SK-N-SH (cell line): Measurements from ENCODE around the gene OR7G1. TPM values are rescaled to one million over a fixed set of nuclear protein-coding genes. Genes with fewer than 3 reads are reported as not detected.

Experiments used
- CTCF ChIA-PET: fragments of 300-600, 350-600 bp; formaldehyde crosslinking; extraction: SDS; loops from one replicate; lab custom pipeline; 2021; lab: Yijun Ruan, JAX
- POLR2A ChIA-PET: fragments of 350-600 bp; sonication (Branson Sonifier 250); formaldehyde crosslinking; extraction: SDS; loops from one replicate; lab custom pipeline; 2020; ENCODE audit warnings: antibody characterized with exemption, inconsistent platforms; lab: Yijun Ruan, JAX
- DNase-seq: peaks from one replicate; pipeline ENCODE4 v3.0.0; 2012
- H2AFZ ChIP-seq: fragments of 200-600 bp; sonication (generic); 2 replicates; pipeline ENCODE4 v1.8.1; 2016; ENCODE audit warnings: antibody characterized with exemption, mild to moderate bottlenecking, low read depth
- H3F3A ChIP-seq: fragments of 200-600 bp; sonication (generic); replicated peaks from 2 replicates; pipeline ENCODE3; 2016; ENCODE audit warnings: antibody characterized with exemption, mild to moderate bottlenecking; ENCODE audit not compliant: insufficient read depth
- H3K27ac ChIP-seq, 2 experiments: fragments of 200-500 bp in 1 of 2; fragments of 200-600 bp in 1 of 2; sonication (Bioruptor generic) in 1 of 2; sonication (generic), shearing (Covaris generic) in 1 of 2; 2 replicates each; pipeline versions ENCODE4 v1.5.1 to v1.6.1; 2014 to 2016; ENCODE audit warnings: low read depth in 2 of 2, inconsistent platforms in 1 of 2, low read length in 1 of 2, mild to moderate bottlenecking in 1 of 2, mixed read lengths in 1 of 2
- H3K27me3 ChIP-seq: fragments of 200-600 bp; sonication (generic), shearing (Covaris generic); 2 replicates; pipeline ENCODE4 v1.6.1; 2016; ENCODE audit warnings: mixed run types; ENCODE audit not compliant: insufficient read depth
- H3K36me3 ChIP-seq, 2 experiments: fragments of 200-500 bp in 1 of 2; fragments of 200-600 bp in 1 of 2; sonication (Bioruptor generic) in 1 of 2; sonication (generic) in 1 of 2; replicated peaks in 1 of 2; 2 replicates each; pipeline versions ENCODE3 to v1.5.1; 2014 to 2016; ENCODE audit warnings: low read length in 1 of 2, mild to moderate bottlenecking in 1 of 2; ENCODE audit not compliant: insufficient read depth in 2 of 2, control insufficient read depth in 1 of 2
- H3K4me1 ChIP-seq, 2 experiments: fragments of 200-500 bp in 1 of 2; fragments of 200-600 bp in 1 of 2; sonication (Bioruptor generic) in 1 of 2; sonication (generic), shearing (Covaris generic) in 1 of 2; 2 replicates each; pipeline versions ENCODE4 v1.5.1 to v1.6.1; 2014 to 2016; ENCODE audit warnings: low read depth in 1 of 2, low read length in 1 of 2, mixed run types in 1 of 2; ENCODE audit not compliant: insufficient read depth in 2 of 2, control insufficient read depth in 1 of 2
- H3K4me2 ChIP-seq: fragments of 200-600 bp; sonication (generic), shearing (Covaris generic); 2 replicates; pipeline ENCODE4 v1.6.1; 2017; ENCODE audit warnings: mixed run types
- H3K4me3 ChIP-seq, 2 experiments: fragments of 200-500 bp in 1 of 2; fragments of 200-600 bp in 1 of 2; sonication (Bioruptor generic) in 1 of 2; sonication (generic), shearing (Covaris generic) in 1 of 2; 2 replicates each; pipeline versions ENCODE4 v1.5.1 to v1.8.1; 2014 to 2016; ENCODE audit warnings: low read depth in 2 of 2, inconsistent platforms in 1 of 2, low read length in 1 of 2, mild to moderate bottlenecking in 1 of 2, mixed read lengths in 1 of 2, moderate library complexity in 1 of 2
- H3K79me2 ChIP-seq: fragments of 200-600 bp; sonication (generic); 2 replicates; pipeline ENCODE4 v1.8.1; 2017; ENCODE audit warnings: mild to moderate bottlenecking; ENCODE audit not compliant: insufficient read depth
- H3K9ac ChIP-seq: fragments of 200-600 bp; sonication (generic); 2 replicates; pipeline ENCODE4 v1.6.1; 2017; ENCODE audit warnings: mixed run types
- H3K9me2 ChIP-seq: fragments of 200-600 bp; sonication (generic); 2 replicates; pipeline ENCODE4 v1.6.1; 2017; ENCODE audit warnings: mixed run types
- H3K9me3 ChIP-seq: fragments of 200-600 bp; sonication (generic); 2 replicates; pipeline ENCODE4 v1.6.1; 2017; ENCODE audit warnings: mixed run types, mild to moderate bottlenecking, moderate library complexity
- H4K20me1 ChIP-seq: fragments of 200-600 bp; sonication (generic); 2 replicates; pipeline ENCODE4 v1.6.1; 2017; ENCODE audit warnings: mild to moderate bottlenecking, mixed run types; ENCODE audit not compliant: insufficient read depth
- EZH2phosphoT487 ChIP-seq: fragments of 200-600 bp; sonication (generic); IDR thresholded peaks from 2 replicates; pipeline ENCODE4 v1.6.1; 2017; ENCODE audit warnings: low read depth, mixed run types, mild to moderate bottlenecking, antibody characterized with exemption, moderate library complexity, borderline replicate concordance
- GABPA ChIP-seq: IDR thresholded peaks from 2 replicates; pipeline ENCODE4 v1.4.0; 2012; ENCODE audit warnings: low read depth, mild to moderate bottlenecking
- GATA2 ChIP-seq: sonication (generic); formaldehyde crosslinking; IDR thresholded peaks from 2 replicates; pipeline ENCODE4 v1.5.0; 2020; ENCODE audit warnings: mild to moderate bottlenecking, missing genetic modification reagents
- JUND ChIP-seq: IDR thresholded peaks from 2 replicates; pipeline ENCODE4 v1.4.0; 2012
- MEF2A ChIP-seq: IDR thresholded peaks from 2 replicates; pipeline ENCODE4 v1.4.0; 2012; ENCODE audit warnings: low read depth, borderline replicate concordance
- MXI1 ChIP-seq: IDR thresholded peaks from 2 replicates; pipeline ENCODE4 v1.6.1; 2012; ENCODE audit warnings: mild to moderate bottlenecking, low read depth, low read length, improper control_type of control experiment
- NFIC ChIP-seq: IDR thresholded peaks from 2 replicates; pipeline ENCODE4 v1.4.0; 2012; ENCODE audit warnings: borderline replicate concordance
- RAD21 ChIP-seq: IDR thresholded peaks from 2 replicates; pipeline ENCODE4 v1.6.1; 2012; ENCODE audit warnings: mild to moderate bottlenecking, low read length
- RCOR1 ChIP-seq: fragments of 150-350 bp; IDR thresholded peaks from 2 replicates; pipeline ENCODE4 v1.6.1; 2017; ENCODE audit warnings: antibody characterized with exemption, low read length
- RFX5 ChIP-seq: IDR thresholded peaks from 2 replicates; pipeline ENCODE4 v1.6.1; 2012; ENCODE audit warnings: mild to moderate bottlenecking, improper control_type of control experiment, low read length
- SMC3 ChIP-seq: IDR thresholded peaks from 2 replicates; pipeline ENCODE4 v1.6.1; 2012; ENCODE audit warnings: low read depth, low read length, improper control_type of control experiment
- TEAD4 ChIP-seq: IDR thresholded peaks from 2 replicates; pipeline ENCODE4 v1.4.0; 2012; ENCODE audit warnings: mild to moderate bottlenecking, borderline replicate concordance; ENCODE audit not compliant: insufficient read depth
- USF1 ChIP-seq: IDR thresholded peaks from 2 replicates; pipeline ENCODE4 v1.4.0; 2012; ENCODE audit warnings: low read depth, borderline replicate concordance
- WGBS: methylation state at CpG from one replicate; pipeline ENCODE4 v1.1.6; 2017; ENCODE audit warnings: low lambda C conversion rate; 5-methylcytosine and 5-hydroxymethylcytosine counted together
- polyA plus RNA-seq, 3 experiments: library from polyadenylated mRNA; depleted of rRNA; stranded (reverse); fragments of >200 nt; gene quantifications; 2 replicates each; pipeline ENCODE4 v1.2.3, GENCODE V29; 2012
- TF ChIP-seq, protein P1 (sequence below): fragments of 150-350 bp; IDR thresholded peaks from 2 replicates; pipeline ENCODE4 v1.6.1; 2016; ENCODE audit warnings: mild to moderate bottlenecking, low read depth, low read length
- TF ChIP-seq, protein P2 (sequence below): IDR thresholded peaks from 2 replicates; pipeline ENCODE4 v1.6.1; 2012; ENCODE audit warnings: mild to moderate bottlenecking, low read depth, low read length, moderate library complexity
- TF ChIP-seq, protein P3 (sequence below): IDR thresholded peaks from 2 replicates; pipeline ENCODE4 v1.4.0; 2012; ENCODE audit warnings: low read depth, borderline replicate concordance
- TF ChIP-seq, protein P4 (sequence below): fragments of 150-350 bp; IDR thresholded peaks from 2 replicates; pipeline ENCODE4 v1.6.1; 2017; ENCODE audit warnings: antibody characterized with exemption, low read length, low read depth, borderline replicate concordance

The OR7G1 gene
- polyA plus RNA-seq, 1 of the 3 experiments (the other 2 are of a cell fraction): not detected

DNA sequence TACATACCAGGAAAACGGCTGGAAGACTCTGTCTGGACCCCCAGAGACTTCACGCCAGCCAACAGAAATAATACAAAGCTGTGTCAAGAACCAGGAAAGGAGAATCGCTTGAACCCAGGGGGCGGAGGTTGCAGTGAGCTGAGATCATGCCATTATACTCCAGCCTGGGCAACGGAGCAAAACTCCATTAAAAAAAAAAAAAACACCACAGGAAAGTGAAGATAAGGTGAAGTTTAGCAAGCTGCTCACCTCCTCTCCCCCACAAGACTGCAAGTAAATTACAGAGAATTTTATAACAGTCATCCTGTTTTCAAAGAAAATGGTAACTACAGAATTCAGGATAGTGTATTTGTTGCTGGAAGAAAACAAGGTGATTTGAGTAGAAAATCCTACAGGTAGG is 984 bp upstream of the OR7G1 start:
- no peak for DNase-seq
- no peak overlapping the region for H3K9ac ChIP-seq
- H3K79me2 ChIP-seq: no peaks in the 10 kb centered on the region
- no peak overlapping the region for H3K4me2 ChIP-seq
- H3K9me3 ChIP-seq: no peaks in the 10 kb centered on the region
- 7% methylated on average over 5 of the region's 5 CpGs for WGBS
- no peak overlapping the region for H2AFZ ChIP-seq
- CTCF ChIA-PET: no interaction called here
- no peaks in the 10 kb centered on the region for H3K4me1 ChIP-seq
- H3K27ac ChIP-seq: no peak overlapping the region
- no peaks in the 10 kb centered on the region for H3K36me3 ChIP-seq
- H3F3A ChIP-seq: no peaks in the 10 kb centered on the region
- H3K27me3 ChIP-seq: peaks cover 14% of the 10 kb centered on the region; the same call in 1 of the 2 replicates
- no peak overlapping the region for H3K4me3 ChIP-seq
- H3K9me2 ChIP-seq: no peaks in the 10 kb centered on the region
- TF ChIP-seq MEF2A: no peak
- no peak for TF ChIP-seq NFIC
- no peak for TF ChIP-seq GABPA
- TF ChIP-seq, protein P1, sequence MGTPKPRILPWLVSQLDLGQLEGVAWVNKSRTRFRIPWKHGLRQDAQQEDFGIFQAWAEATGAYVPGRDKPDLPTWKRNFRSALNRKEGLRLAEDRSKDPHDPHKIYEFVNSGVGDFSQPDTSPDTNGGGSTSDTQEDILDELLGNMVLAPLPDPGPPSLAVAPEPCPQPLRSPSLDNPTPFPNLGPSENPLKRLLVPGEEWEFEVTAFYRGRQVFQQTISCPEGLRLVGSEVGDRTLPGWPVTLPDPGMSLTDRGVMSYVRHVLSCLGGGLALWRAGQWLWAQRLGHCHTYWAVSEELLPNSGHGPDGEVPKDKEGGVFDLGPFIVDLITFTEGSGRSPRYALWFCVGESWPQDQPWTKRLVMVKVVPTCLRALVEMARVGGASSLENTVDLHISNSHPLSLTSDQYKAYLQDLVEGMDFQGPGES: no peak
- TF ChIP-seq, protein P2, sequence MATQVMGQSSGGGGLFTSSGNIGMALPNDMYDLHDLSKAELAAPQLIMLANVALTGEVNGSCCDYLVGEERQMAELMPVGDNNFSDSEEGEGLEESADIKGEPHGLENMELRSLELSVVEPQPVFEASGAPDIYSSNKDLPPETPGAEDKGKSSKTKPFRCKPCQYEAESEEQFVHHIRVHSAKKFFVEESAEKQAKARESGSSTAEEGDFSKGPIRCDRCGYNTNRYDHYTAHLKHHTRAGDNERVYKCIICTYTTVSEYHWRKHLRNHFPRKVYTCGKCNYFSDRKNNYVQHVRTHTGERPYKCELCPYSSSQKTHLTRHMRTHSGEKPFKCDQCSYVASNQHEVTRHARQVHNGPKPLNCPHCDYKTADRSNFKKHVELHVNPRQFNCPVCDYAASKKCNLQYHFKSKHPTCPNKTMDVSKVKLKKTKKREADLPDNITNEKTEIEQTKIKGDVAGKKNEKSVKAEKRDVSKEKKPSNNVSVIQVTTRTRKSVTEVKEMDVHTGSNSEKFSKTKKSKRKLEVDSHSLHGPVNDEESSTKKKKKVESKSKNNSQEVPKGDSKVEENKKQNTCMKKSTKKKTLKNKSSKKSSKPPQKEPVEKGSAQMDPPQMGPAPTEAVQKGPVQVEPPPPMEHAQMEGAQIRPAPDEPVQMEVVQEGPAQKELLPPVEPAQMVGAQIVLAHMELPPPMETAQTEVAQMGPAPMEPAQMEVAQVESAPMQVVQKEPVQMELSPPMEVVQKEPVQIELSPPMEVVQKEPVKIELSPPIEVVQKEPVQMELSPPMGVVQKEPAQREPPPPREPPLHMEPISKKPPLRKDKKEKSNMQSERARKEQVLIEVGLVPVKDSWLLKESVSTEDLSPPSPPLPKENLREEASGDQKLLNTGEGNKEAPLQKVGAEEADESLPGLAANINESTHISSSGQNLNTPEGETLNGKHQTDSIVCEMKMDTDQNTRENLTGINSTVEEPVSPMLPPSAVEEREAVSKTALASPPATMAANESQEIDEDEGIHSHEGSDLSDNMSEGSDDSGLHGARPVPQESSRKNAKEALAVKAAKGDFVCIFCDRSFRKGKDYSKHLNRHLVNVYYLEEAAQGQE: no peak
- TF ChIP-seq MXI1: no peak
- TF ChIP-seq EZH2phosphoT487: no peak
- no peak for TF ChIP-seq RFX5
- TF ChIP-seq, protein P3, sequence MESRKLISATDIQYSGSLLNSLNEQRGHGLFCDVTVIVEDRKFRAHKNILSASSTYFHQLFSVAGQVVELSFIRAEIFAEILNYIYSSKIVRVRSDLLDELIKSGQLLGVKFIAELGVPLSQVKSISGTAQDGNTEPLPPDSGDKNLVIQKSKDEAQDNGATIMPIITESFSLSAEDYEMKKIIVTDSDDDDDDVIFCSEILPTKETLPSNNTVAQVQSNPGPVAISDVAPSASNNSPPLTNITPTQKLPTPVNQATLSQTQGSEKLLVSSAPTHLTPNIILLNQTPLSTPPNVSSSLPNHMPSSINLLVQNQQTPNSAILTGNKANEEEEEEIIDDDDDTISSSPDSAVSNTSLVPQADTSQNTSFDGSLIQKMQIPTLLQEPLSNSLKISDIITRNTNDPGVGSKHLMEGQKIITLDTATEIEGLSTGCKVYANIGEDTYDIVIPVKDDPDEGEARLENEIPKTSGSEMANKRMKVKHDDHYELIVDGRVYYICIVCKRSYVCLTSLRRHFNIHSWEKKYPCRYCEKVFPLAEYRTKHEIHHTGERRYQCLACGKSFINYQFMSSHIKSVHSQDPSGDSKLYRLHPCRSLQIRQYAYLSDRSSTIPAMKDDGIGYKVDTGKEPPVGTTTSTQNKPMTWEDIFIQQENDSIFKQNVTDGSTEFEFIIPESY: no peak
- no peak for TF ChIP-seq TEAD4
- no peak for TF ChIP-seq USF1
- no peak for TF ChIP-seq JUND
- no peak for TF ChIP-seq GATA2 (CRISPR knock-in tag)
- TF ChIP-seq SMC3: no peak
- TF ChIP-seq RAD21: no peak
- TF ChIP-seq, protein P4, sequence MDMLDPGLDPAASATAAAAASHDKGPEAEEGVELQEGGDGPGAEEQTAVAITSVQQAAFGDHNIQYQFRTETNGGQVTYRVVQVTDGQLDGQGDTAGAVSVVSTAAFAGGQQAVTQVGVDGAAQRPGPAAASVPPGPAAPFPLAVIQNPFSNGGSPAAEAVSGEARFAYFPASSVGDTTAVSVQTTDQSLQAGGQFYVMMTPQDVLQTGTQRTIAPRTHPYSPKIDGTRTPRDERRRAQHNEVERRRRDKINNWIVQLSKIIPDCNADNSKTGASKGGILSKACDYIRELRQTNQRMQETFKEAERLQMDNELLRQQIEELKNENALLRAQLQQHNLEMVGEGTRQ: no peak
- no peak for TF ChIP-seq RCOR1
- POLR2A ChIA-PET: no interaction called here
- no peaks in the 10 kb centered on the region for H4K20me1 ChIP-seq
